GM12872 (cell line): ENCODE results near the gene ACSL3.

ENCODE experiments used
- CTCF ChIP-seq: IDR thresholded peaks from 3 replicates; pipeline ENCODE4 v1.5.1; 2011; ENCODE audit warnings: low read depth, mild to moderate bottlenecking, low read length, moderate library complexity; ENCODE audit not compliant: insufficient read depth

ACSL3 gene

GRCh38 chr2:222943820-222944219 lies 83.0 kb downstream of the ACSL3 start:
- no peak for TF ChIP-seq CTCF

DNA sequence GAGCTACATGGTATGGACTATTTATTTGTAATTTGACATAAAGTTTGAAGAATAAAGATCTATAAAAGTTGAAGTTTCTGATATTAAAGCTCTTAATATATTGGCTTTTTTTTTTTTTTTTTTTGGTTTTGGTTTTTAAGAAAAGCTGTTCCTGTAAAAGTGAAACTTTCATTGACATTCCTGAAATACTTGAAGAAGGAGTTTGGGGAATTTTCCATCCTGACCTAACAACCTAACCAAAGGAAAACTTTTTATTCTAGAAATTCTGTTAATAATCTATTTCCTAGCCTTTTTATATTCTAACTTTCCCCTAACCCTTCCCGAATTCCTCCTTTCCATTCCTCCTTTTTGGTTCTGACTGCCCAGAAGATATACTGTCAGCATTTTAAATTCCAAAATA lies 83.7 kb downstream of the ACSL3 start:
- TF ChIP-seq CTCF = no peak

DNA sequence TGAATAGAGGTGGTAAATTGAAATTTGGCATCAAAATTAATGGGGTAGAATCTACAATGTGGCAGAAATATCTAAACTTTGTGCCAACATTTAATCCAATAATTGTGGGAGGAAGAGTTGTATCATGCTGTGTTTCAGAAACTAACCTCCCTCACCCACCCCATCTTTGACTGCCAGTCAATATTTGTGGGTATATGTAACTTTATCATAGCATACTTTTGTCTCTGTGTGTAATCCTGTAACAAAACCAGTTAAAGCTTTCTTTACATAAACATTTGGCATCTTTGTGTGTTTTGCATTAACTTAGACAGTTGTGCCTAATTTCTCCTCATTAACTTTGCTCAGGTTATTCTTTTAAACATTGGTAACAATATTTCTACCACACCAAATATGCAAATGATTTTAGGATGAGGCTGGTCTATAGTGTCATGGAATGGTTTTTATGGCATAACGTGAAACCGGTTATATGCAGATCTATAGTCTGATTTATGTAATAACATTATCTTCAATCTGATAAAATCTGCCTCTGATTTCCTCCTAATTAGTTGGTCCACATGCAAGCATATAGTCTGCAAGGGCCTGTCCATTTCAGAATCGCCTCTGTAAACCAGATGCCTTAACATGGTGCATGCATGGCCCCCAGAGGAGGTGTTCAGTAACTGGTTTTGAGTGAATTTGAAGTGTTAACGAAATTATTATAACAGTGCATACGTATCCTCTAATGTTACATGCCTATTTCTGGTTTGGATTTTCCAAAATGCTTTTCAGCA lies 84.3 kb downstream of the ACSL3 start:
- TF ChIP-seq CTCF = no peak

GRCh38 chr2:222945887-222946286 lies 85.1 kb downstream of the ACSL3 start:
- no peak for TF ChIP-seq CTCF

DNA sequence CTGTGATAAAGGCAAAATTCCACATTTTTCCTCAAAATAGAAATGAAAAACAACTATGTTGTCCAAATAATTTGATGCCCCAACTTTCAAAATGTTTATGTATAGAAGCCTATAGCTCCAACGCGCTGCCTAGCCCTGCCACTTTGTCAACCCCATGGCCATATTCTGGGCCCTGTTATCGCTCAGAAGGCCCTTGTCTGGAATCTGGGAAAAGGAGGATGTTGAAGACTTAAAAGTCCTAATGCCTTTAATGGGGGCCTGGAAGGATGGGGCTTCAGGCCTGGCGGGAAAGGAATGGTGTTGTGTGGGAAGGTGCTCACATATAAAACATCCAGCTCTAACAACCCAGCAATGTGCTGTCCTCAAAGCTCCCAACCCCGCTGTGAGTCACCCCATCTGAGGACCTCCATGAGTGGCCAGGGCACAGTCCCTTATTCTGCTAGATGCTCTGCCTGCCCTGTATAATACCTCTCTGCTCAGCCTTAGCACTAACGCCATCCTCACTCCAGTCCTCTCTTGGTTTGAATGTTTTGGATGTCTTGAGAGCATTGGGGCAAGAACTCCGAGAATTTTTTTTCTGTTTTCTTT lies 86.0 kb downstream of the ACSL3 start:
- TF ChIP-seq CTCF = no peak

GRCh38 chr2:222949073-222949472 lies 88.2 kb downstream of the ACSL3 start:
- no peak for TF ChIP-seq CTCF

DNA sequence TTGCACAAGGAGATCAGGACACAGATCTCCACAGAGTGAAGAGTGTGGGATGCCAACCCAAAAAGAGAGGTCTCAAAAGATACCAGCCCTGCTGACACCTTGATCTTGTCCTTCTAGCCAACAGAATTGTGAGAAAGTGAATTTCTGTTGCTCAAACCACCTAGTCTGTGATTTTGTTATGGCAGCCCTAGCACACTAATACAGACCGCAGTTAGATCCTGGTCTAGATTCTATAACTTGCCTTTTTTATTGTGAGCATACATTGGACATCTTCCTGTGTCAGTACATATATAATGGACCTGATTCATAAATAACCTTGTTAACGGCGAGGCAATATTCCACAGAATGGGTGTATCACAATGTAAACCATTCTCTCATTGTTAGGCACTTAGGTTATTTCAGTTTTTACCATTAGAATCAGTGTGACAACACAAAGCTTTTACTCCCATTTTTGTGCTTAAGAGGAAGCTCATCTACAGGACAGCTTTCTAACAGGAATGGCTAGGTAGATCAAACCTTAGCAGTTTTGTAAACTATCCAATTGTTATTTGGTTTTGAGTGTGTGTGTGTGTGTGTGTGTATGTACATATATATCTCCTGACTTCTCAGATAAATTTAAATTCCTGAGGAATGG lies 89.0 kb downstream of the ACSL3 start:
- TF ChIP-seq CTCF = no peak
